WTC11 (cell line): Measurements from ENCODE around the gene PSMD8. TPM values are rescaled to one million over a fixed set of nuclear protein-coding genes. Genes with fewer than 3 reads are reported as not detected.

Experiments
- ATAC-seq: fragments of 200-7000 bp; cut with Tn5 transposase; 2 replicates; pipeline ENCODE4 v1.10.0; 2021; ENCODE audit warnings: mild to moderate bottlenecking, moderate library complexity
- Bru-seq: library from RNA; stranded (reverse); fragments of 400-500 nt; gene quantifications from one replicate; lab custom pipeline; 2021; lab: Mats Ljungman, UMichigan
- CTCF ChIA-PET: fragments of 300-600 bp; sonication (Branson Sonifier 250); formaldehyde crosslinking; loops from one replicate; lab custom pipeline; 2021; ENCODE audit warnings: antibody characterized with exemption; lab: Charles Lee
- POLR2A ChIA-PET: fragments of 350-600 bp; sonication (Branson Sonifier 250); formaldehyde crosslinking; loops from one replicate; lab custom pipeline; 2021; ENCODE audit warnings: antibody characterized with exemption; lab: Charles Lee
- DNase-seq: peaks from one replicate; pipeline ENCODE4 v3.0.0; 2021; ENCODE audit warnings: low spot score
- H3K27ac Mint-ChIP-seq: 2 replicates; pipeline ENCODE4 v1.8.0; 2021; ENCODE audit warnings: mixed read lengths
- H3K27me3 Mint-ChIP-seq: 2 replicates; pipeline ENCODE4 v1.8.0; 2021; ENCODE audit warnings: low read depth, mild to moderate bottlenecking, moderate library complexity, mixed read lengths
- H3K36me3 Mint-ChIP-seq: 2 replicates; pipeline ENCODE4 v1.8.0; 2021; ENCODE audit warnings: mixed read lengths
- H3K4me1 Mint-ChIP-seq: 2 replicates; pipeline ENCODE4 v1.8.0; 2022; ENCODE audit warnings: mixed read lengths
- H3K4me3 Mint-ChIP-seq: 2 replicates; pipeline ENCODE4 v1.8.0; 2021; ENCODE audit warnings: mild to moderate bottlenecking, moderate library complexity, mixed read lengths
- H3K9me3 Mint-ChIP-seq: 2 replicates; pipeline ENCODE4 v1.8.0; 2021; ENCODE audit warnings: mixed read lengths
- GRHL2 ChIP-seq: fragments of 250-450 bp; sonication (Bioruptor Pico); IDR thresholded peaks from 2 replicates; pipeline ENCODE4 v1.8.0; 2022; ENCODE audit warnings: mild to moderate bottlenecking, moderate library complexity; ENCODE audit not compliant: insufficient replicate concordance, severe bottlenecking
- MYBL2 ChIP-seq: sonication (generic); formaldehyde crosslinking; IDR thresholded peaks from 2 replicates; pipeline ENCODE4 v1.8.1; 2023; ENCODE audit warnings: mild to moderate bottlenecking, moderate library complexity, missing genetic modification reagents
- NR2C2 ChIP-seq: sonication (generic); formaldehyde crosslinking; IDR thresholded peaks from 2 replicates; pipeline ENCODE4 v1.8.0; 2022; ENCODE audit warnings: mild to moderate bottlenecking, missing genetic modification reagents
- SOX15 ChIP-seq: fragments of 250-450 bp; sonication (Bioruptor Pico); IDR thresholded peaks from 2 replicates; pipeline ENCODE4 v1.9.0; 2021; ENCODE audit warnings: mild to moderate bottlenecking
- TEAD1 ChIP-seq: sonication (generic); formaldehyde crosslinking; IDR thresholded peaks from 2 replicates; pipeline ENCODE4 v1.8.0; 2022; ENCODE audit warnings: mild to moderate bottlenecking, missing genetic modification reagents
- TEAD4 ChIP-seq: sonication (generic); formaldehyde crosslinking; IDR thresholded peaks from 2 replicates; pipeline ENCODE4 v1.8.0; 2022; ENCODE audit warnings: mild to moderate bottlenecking, missing genetic modification reagents
- ZNF219 ChIP-seq: sonication (generic); formaldehyde crosslinking; IDR thresholded peaks from 2 replicates; pipeline ENCODE4 v1.8.0; 2023; ENCODE audit warnings: missing genetic modification reagents, mild to moderate bottlenecking, borderline replicate concordance
- ZNF671 ChIP-seq: fragments of 250-450 bp; sonication (Bioruptor Pico); IDR thresholded peaks from 2 replicates; pipeline ENCODE4 v1.8.0; 2021; ENCODE audit warnings: mild to moderate bottlenecking
- long read RNA-seq, 3 experiments: library from RNA in 1 of 3; library from capped mRNA in 1 of 3; library from polyadenylated mRNA in 1 of 3; unstranded in 2 of 3; stranded (forward) in 1 of 3; transcript quantifications; one replicate each; pipeline ENCODE4 v2.0.0, GENCODE V29; 2021
- total RNA-seq: library from RNA; stranded (reverse); gene quantifications from 3 replicates; pipeline ENCODE4 v1.2.3, GENCODE V29; 2021
- TF ChIP-seq, protein P1 (sequence below): fragments of 250-450 bp; sonication (Bioruptor Pico); IDR thresholded peaks from 2 replicates; pipeline ENCODE4 v1.8.0; 2021; ENCODE audit warnings: mild to moderate bottlenecking
- TF ChIP-seq, protein P2 (sequence below): fragments of 250-450 bp; sonication (Bioruptor Pico); conservative IDR thresholded peaks from 2 replicates; pipeline ENCODE4 v1.9.0; 2021; ENCODE audit warnings: mild to moderate bottlenecking
- TF ChIP-seq, protein P3 (sequence below): fragments of 250-450 bp; sonication (Bioruptor Pico); IDR thresholded peaks from 2 replicates; pipeline ENCODE4 v1.9.0; 2021; ENCODE audit warnings: mild to moderate bottlenecking
- TF ChIP-seq, protein P4 (sequence below): fragments of 250-450 bp; sonication (Bioruptor Pico); IDR thresholded peaks from 2 replicates; pipeline ENCODE4 v1.9.0; 2021; ENCODE audit warnings: mild to moderate bottlenecking
- TF ChIP-seq, protein P5 (sequence below): sonication (generic); formaldehyde crosslinking; IDR thresholded peaks from 2 replicates; pipeline ENCODE4 v1.8.1; 2022; ENCODE audit warnings: mild to moderate bottlenecking, moderate library complexity, missing genetic modification reagents
- TF ChIP-seq, protein P6 (sequence below): sonication (generic); formaldehyde crosslinking; IDR thresholded peaks from 2 replicates; pipeline ENCODE4 v1.8.0; 2023; ENCODE audit warnings: missing genetic modification reagents
- TF ChIP-seq, protein P7 (sequence below): fragments of 200-600 bp; IDR thresholded peaks from 2 replicates; pipeline ENCODE4 v1.8.0; 2022; ENCODE audit warnings: antibody characterized with exemption
- TF ChIP-seq, protein P8 (sequence below): sonication (generic); formaldehyde crosslinking; IDR thresholded peaks from 2 replicates; pipeline ENCODE4 v1.8.1; 2022; ENCODE audit warnings: missing genetic modification reagents, borderline replicate concordance
- TF ChIP-seq, protein P9 (sequence below): fragments of 250-450 bp; sonication (Bioruptor Pico); IDR thresholded peaks from 2 replicates; pipeline ENCODE4 v1.9.0; 2021; ENCODE audit warnings: moderate library complexity, mild to moderate bottlenecking, inconsistent platforms, borderline replicate concordance
- TF ChIP-seq, protein P10 (sequence below): sonication (generic); formaldehyde crosslinking; IDR thresholded peaks from 2 replicates; pipeline ENCODE4 v1.8.1; 2023; ENCODE audit warnings: mild to moderate bottlenecking, missing genetic modification reagents, moderate library complexity

Gene PSMD8
- total RNA-seq, result 156 to 167 TPM (median 160 TPM) in 3 replicates
- percentile 71 among the genes with signal in this experiment for Bru-seq, nascent RNA
- long read RNA-seq, experiment 1, transcript PSMD8-201 (7 exons, 1,553 nt), result major isoform, 392 of 425 reads
- long read RNA-seq, experiment 1, transcript PSMD8-208 (6 exons, 771 nt), result minor isoform, 15 of 425 reads
- long read RNA-seq, experiment 1, partial matches to known transcripts, result 7 of 425 reads
- long read RNA-seq, experiment 1, other reads (novel, unspliced or antisense), result 11 of 425 reads
- long read RNA-seq, experiment 2, transcript PSMD8-201 (7 exons, 1,553 nt), result major isoform, 214 of 277 reads
- long read RNA-seq, experiment 2, partial matches to known transcripts, result 26 of 277 reads
- long read RNA-seq, experiment 2, other reads (novel, unspliced or antisense), result 34 of 277 reads
- long read RNA-seq, experiment 3, transcript PSMD8-208 (6 exons, 771 nt), result minor isoform, 9 of 642 reads
- long read RNA-seq, experiment 3, transcript PSMD8-201 (7 exons, 1,553 nt), result major isoform, 619 of 642 reads
- long read RNA-seq, experiment 3, partial matches to known transcripts, result 1 of 642 reads
- long read RNA-seq, experiment 3, other reads (novel, unspliced or antisense), result 13 of 642 reads

DNA sequence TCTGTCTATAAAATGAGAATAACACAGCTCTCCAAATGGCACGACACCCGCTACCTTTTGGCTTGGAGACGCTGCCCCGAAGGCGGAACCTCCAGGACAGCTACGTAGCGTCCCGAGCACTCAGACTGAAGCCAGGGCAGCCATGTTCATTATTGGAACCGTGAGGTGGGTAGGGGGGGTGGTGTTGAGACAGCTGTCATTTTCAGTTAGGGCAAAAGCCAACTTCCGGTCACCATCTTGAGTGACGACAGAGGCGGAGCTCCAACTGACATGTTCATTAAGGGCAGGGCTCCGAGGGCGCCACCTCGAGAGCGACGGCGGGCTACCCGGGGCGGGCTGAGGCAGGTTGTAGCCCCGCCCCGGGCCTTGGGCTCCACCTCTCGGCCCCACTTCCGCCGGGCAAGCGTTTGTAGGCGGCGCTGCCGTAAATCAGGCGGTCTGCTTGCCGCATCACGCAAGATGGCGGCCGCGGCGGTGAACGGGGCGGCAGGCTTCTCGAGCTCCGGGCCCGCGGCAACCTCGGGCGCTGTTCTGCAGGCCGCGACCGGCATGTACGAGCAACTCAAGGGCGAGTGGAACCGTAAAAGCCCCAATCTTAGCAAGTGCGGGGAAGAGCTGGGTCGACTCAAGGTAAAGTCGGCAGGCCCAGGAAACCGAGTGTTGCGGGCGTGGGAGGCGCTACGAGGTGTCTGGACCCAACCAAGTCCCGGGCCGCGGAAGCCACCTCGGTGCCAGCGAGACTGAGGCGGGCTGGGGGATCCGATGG lies at the start of gene PSMD8:
Gene PSMD8 (plus strand): TSS at position 240 of the 766 bp plus-strand sequence. CDS start 31 bp downstream, at position 271.
- H3K36me3 Mint-ChIP-seq, result peaks cover 8% of the 10 kb centered on the region
- peaks cover 14% of the 10 kb centered on the region for H3K4me1 Mint-ChIP-seq
- H3K27me3 Mint-ChIP-seq, result peaks cover 25% of the 10 kb centered on the region
- ChIA-PET CTCF (interaction anchor here (0.6 to 4.8 kb wide), 27 partner anchors 9 to 385 kb away, joined by 3 to 94 read pairs (median 5); partner anchors contain the start of genes C19orf33, CATSPERG, FAM98C and GGN), POLR2A (interaction anchor here (0.6 to 2.5 kb wide), 15 partner anchors 10 to 467 kb away, joined by 3 to 27 read pairs (median 4); partner anchors contain the start of genes C19orf33, FAM98C, GGN and KCNK6)
- H3K4me3 Mint-ChIP-seq, result peak within 1 kb of the TSS; percentile 100
- no peaks in the 10 kb centered on the region for H3K9me3 Mint-ChIP-seq
- DNase-seq (peak; percentile 99), ATAC-seq (peak; percentile 99)
- H3K27ac Mint-ChIP-seq, result peak within 1 kb of the TSS; percentile 75
- TF ChIP-seq NR2C2 (CRISPR knock-in tag) (no peak), GRHL2 (CRISPR knock-in tag) (no peak), ZNF219 (CRISPR knock-in tag) (no peak), ZNF671 (CRISPR knock-in tag) (no peak), MYBL2 (peak; percentile 89; the same call in 1 of the 2 replicates), SOX15 (CRISPR knock-in tag) (no peak), TEAD1 (no peak; the same call in 1 of the 2 replicates), TEAD4 (CRISPR knock-in tag) (0 out of 2 replicates have a peak, but pooled peaks have one; percentile 45)
- TF ChIP-seq, protein P1, sequence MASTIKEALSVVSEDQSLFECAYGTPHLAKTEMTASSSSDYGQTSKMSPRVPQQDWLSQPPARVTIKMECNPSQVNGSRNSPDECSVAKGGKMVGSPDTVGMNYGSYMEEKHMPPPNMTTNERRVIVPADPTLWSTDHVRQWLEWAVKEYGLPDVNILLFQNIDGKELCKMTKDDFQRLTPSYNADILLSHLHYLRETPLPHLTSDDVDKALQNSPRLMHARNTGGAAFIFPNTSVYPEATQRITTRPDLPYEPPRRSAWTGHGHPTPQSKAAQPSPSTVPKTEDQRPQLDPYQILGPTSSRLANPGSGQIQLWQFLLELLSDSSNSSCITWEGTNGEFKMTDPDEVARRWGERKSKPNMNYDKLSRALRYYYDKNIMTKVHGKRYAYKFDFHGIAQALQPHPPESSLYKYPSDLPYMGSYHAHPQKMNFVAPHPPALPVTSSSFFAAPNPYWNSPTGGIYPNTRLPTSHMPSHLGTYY (CRISPR knock-in tag), result no peak
- TF ChIP-seq, protein P2, sequence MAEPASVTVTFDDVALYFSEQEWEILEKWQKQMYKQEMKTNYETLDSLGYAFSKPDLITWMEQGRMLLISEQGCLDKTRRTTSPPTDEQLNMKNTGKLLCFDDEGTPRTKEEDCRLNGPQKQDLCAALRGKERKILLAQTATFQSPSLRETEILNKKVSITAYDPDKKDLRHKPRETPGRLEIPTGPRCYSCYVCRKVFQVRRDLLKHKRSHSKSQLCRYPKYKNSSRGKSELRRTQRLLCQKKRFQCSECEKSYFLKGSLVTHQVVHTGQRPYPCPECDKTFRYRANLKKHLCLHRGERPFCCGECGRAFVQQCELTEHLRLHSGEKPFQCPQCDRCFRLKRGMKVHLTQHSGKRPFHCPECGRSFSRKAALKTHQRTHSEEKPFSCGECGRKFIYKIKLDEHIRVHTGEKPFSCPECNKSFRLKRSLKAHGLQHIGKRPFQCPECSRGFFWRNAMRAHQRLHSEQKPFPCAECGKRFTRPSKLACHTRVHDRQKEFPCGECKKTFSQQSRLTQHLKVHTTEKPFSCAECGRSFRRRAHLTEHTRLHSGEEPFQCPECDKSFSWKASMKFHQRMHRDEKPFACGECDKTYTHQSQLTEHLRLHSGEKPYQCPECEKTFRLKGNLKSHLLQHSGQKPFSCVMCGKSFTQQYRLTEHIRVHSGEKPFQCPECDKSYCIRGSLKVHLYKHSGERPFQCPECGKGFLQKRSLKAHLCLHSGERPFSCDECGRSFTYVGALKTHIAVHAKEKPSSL (CRISPR knock-in tag), result no peak
- TF ChIP-seq, protein P3, sequence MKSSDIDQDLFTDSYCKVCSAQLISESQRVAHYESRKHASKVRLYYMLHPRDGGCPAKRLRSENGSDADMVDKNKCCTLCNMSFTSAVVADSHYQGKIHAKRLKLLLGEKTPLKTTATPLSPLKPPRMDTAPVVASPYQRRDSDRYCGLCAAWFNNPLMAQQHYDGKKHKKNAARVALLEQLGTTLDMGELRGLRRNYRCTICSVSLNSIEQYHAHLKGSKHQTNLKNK (CRISPR knock-in tag), result no peak
- TF ChIP-seq, protein P4, sequence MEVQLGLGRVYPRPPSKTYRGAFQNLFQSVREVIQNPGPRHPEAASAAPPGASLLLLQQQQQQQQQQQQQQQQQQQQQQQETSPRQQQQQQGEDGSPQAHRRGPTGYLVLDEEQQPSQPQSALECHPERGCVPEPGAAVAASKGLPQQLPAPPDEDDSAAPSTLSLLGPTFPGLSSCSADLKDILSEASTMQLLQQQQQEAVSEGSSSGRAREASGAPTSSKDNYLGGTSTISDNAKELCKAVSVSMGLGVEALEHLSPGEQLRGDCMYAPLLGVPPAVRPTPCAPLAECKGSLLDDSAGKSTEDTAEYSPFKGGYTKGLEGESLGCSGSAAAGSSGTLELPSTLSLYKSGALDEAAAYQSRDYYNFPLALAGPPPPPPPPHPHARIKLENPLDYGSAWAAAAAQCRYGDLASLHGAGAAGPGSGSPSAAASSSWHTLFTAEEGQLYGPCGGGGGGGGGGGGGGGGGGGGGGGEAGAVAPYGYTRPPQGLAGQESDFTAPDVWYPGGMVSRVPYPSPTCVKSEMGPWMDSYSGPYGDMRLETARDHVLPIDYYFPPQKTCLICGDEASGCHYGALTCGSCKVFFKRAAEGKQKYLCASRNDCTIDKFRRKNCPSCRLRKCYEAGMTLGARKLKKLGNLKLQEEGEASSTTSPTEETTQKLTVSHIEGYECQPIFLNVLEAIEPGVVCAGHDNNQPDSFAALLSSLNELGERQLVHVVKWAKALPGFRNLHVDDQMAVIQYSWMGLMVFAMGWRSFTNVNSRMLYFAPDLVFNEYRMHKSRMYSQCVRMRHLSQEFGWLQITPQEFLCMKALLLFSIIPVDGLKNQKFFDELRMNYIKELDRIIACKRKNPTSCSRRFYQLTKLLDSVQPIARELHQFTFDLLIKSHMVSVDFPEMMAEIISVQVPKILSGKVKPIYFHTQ (CRISPR knock-in tag), result no peak
- TF ChIP-seq, protein P5, sequence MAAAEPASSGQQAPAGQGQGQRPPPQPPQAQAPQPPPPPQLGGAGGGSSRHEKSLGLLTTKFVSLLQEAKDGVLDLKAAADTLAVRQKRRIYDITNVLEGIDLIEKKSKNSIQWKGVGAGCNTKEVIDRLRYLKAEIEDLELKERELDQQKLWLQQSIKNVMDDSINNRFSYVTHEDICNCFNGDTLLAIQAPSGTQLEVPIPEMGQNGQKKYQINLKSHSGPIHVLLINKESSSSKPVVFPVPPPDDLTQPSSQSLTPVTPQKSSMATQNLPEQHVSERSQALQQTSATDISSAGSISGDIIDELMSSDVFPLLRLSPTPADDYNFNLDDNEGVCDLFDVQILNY (CRISPR knock-in tag), result peak; percentile 85; the same call in 1 of the 2 replicates
- TF ChIP-seq, protein P6, sequence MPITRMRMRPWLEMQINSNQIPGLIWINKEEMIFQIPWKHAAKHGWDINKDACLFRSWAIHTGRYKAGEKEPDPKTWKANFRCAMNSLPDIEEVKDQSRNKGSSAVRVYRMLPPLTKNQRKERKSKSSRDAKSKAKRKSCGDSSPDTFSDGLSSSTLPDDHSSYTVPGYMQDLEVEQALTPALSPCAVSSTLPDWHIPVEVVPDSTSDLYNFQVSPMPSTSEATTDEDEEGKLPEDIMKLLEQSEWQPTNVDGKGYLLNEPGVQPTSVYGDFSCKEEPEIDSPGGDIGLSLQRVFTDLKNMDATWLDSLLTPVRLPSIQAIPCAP (CRISPR knock-in tag), result no peak
- TF ChIP-seq, protein P7, sequence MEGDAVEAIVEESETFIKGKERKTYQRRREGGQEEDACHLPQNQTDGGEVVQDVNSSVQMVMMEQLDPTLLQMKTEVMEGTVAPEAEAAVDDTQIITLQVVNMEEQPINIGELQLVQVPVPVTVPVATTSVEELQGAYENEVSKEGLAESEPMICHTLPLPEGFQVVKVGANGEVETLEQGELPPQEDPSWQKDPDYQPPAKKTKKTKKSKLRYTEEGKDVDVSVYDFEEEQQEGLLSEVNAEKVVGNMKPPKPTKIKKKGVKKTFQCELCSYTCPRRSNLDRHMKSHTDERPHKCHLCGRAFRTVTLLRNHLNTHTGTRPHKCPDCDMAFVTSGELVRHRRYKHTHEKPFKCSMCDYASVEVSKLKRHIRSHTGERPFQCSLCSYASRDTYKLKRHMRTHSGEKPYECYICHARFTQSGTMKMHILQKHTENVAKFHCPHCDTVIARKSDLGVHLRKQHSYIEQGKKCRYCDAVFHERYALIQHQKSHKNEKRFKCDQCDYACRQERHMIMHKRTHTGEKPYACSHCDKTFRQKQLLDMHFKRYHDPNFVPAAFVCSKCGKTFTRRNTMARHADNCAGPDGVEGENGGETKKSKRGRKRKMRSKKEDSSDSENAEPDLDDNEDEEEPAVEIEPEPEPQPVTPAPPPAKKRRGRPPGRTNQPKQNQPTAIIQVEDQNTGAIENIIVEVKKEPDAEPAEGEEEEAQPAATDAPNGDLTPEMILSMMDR, result no peak
- TF ChIP-seq, protein P8, sequence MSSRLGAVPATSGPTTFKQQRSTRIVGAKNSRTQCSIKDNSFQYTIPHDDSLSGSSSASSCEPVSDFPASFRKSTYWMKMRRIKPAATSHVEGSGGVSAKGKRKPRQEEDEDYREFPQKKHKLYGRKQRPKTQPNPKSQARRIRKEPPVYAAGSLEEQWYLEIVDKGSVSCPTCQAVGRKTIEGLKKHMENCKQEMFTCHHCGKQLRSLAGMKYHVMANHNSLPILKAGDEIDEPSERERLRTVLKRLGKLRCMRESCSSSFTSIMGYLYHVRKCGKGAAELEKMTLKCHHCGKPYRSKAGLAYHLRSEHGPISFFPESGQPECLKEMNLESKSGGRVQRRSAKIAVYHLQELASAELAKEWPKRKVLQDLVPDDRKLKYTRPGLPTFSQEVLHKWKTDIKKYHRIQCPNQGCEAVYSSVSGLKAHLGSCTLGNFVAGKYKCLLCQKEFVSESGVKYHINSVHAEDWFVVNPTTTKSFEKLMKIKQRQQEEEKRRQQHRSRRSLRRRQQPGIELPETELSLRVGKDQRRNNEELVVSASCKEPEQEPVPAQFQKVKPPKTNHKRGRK (CRISPR knock-in tag), result no peak
- TF ChIP-seq, protein P9, sequence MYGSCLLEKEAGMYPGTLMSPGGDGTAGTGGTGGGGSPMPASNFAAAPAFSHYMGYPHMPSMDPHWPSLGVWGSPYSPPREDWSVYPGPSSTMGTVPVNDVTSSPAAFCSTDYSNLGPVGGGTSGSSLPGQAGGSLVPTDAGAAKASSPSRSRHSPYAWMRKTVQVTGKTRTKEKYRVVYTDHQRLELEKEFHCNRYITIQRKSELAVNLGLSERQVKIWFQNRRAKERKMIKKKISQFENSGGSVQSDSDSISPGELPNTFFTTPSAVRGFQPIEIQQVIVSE (CRISPR knock-in tag), result no peak
- TF ChIP-seq, protein P10, sequence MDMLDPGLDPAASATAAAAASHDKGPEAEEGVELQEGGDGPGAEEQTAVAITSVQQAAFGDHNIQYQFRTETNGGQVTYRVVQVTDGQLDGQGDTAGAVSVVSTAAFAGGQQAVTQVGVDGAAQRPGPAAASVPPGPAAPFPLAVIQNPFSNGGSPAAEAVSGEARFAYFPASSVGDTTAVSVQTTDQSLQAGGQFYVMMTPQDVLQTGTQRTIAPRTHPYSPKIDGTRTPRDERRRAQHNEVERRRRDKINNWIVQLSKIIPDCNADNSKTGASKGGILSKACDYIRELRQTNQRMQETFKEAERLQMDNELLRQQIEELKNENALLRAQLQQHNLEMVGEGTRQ (CRISPR knock-in tag), result peak; percentile 55; the same call in 1 of the 2 replicates
